Smooth muscle cell (in vitro differentiated cells): Measurements from ENCODE around the gene GLDN. TPM values are rescaled to one million over a fixed set of nuclear protein-coding genes. Genes with fewer than 3 reads are reported as not detected.

Source experiments
- DNase-seq: peaks from one replicate; lab custom pipeline; 2025; ENCODE audit not compliant: unreplicated experiment; lab: John Stamatoyannopoulos, UW
- H2AFZ ChIP-seq: fragments of 200-600 bp; sonication (generic); 2 replicates; pipeline ENCODE4 v1.6.0; 2016; ENCODE audit warnings: antibody characterized with exemption, low read depth, mild to moderate bottlenecking
- H3F3A ChIP-seq: fragments of 200-600 bp; sonication (generic); 2 replicates; pipeline ENCODE4 v1.6.0; 2017; ENCODE audit warnings: antibody characterized with exemption, low read depth
- H3K27ac ChIP-seq: fragments of 200-600 bp; sonication (generic); 2 replicates; pipeline ENCODE4 v1.5.1; 2016; ENCODE audit warnings: low read depth, mild to moderate bottlenecking
- H3K27me3 ChIP-seq: fragments of 200-600 bp; sonication (generic); 2 replicates; pipeline ENCODE4 v1.6.1; 2016; ENCODE audit warnings: low read depth, mild to moderate bottlenecking
- H3K36me3 ChIP-seq: fragments of 200-600 bp; sonication (generic); 2 replicates; pipeline ENCODE4 v1.5.1; 2016; ENCODE audit warnings: low read depth
- H3K4me1 ChIP-seq: fragments of 200-600 bp; sonication (generic); 2 replicates; pipeline ENCODE4 v1.5.1; 2016; ENCODE audit warnings: low read depth
- H3K4me2 ChIP-seq: fragments of 200-600 bp; sonication (generic); 2 replicates; pipeline ENCODE4 v1.6.0; 2016; ENCODE audit warnings: mild to moderate bottlenecking
- H3K4me3 ChIP-seq: fragments of 200-600 bp; sonication (generic); 2 replicates; pipeline ENCODE4 v1.5.1; 2016; ENCODE audit warnings: mild to moderate bottlenecking
- H3K79me2 ChIP-seq: fragments of 200-600 bp; sonication (generic); 2 replicates; pipeline ENCODE4 v1.6.0; 2016; ENCODE audit warnings: low read depth, mild to moderate bottlenecking
- H3K9ac ChIP-seq: fragments of 200-600 bp; sonication (generic); 2 replicates; pipeline ENCODE4 v1.6.0; 2016; ENCODE audit warnings: low read depth
- H3K9me3 ChIP-seq: fragments of 200-600 bp; sonication (generic); replicated peaks from 2 replicates; pipeline ENCODE4 v1.5.1; 2016; ENCODE audit warnings: low read depth
- H4K20me1 ChIP-seq: fragments of 200-600 bp; sonication (generic); 2 replicates; pipeline ENCODE4 v1.6.0; 2016; ENCODE audit warnings: low read depth
- WGBS: methylation state at CpG from one replicate; pipeline ENCODE4 v1.1.7; 2016; ENCODE audit warnings: low lambda C conversion rate; 5-methylcytosine and 5-hydroxymethylcytosine counted together
- polyA plus RNA-seq: library from polyadenylated mRNA; unstranded; fragments of >200 nt; fragmentation: Nextera tagmentation; extraction: Ambion mirVana; gene quantifications from 2 replicates; pipeline ENCODE4 v1.2.1, GENCODE V29; 2016
- total RNA-seq: library from RNA; depleted of rRNA; stranded (reverse); fragments of >200 nt; gene quantifications from 2 replicates; pipeline ENCODE4 v1.2.3, GENCODE V29; 2014
- TF ChIP-seq, protein P1 (sequence below): fragments of 200-600 bp; sonication (generic); IDR thresholded peaks from 2 replicates; pipeline ENCODE4 v1.5.1; 2017; ENCODE audit warnings: borderline replicate concordance, mild to moderate bottlenecking, antibody characterized with exemption; ENCODE audit not compliant: insufficient read depth, poor library complexity, severe bottlenecking

GLDN gene
- total and polyA plus RNA-seq, 2 experiments from 2014 or later, result 0.18 to 0.81 TPM

DNA sequence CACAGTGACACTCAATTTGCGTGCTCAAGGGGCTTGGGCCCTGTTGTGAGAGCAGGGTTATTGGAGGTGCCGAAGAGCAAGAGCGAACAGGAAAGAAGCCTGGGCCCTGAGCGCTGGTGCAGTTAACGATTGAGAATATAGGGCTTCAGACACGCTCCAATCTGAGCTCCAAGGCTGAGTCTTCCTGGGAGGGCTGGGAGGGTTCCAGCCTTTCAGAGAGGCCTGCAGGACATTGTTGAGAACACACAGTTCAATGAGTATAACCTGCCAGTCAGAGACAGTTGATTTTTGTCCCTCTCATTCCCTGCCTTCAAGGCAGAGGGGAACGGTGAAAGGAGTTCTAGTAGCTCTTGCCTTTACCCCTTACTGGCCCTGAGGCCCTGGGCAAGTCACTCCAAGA, 47.3 kb downstream of the GLDN start:
- H4K20me1 ChIP-seq, result no peaks in the 10 kb centered on the region
- H3K27ac ChIP-seq, result no peak overlapping the region
- WGBS, result 99% methylated on average over 7 of the region's 7 CpGs
- no peaks in the 10 kb centered on the region for H3F3A ChIP-seq
- no peak overlapping the region for H3K4me3 ChIP-seq
- H3K27me3 ChIP-seq, result no peaks in the 10 kb centered on the region
- H3K4me1 ChIP-seq, result peaks cover 5% of the 10 kb centered on the region
- TF ChIP-seq, protein P1, sequence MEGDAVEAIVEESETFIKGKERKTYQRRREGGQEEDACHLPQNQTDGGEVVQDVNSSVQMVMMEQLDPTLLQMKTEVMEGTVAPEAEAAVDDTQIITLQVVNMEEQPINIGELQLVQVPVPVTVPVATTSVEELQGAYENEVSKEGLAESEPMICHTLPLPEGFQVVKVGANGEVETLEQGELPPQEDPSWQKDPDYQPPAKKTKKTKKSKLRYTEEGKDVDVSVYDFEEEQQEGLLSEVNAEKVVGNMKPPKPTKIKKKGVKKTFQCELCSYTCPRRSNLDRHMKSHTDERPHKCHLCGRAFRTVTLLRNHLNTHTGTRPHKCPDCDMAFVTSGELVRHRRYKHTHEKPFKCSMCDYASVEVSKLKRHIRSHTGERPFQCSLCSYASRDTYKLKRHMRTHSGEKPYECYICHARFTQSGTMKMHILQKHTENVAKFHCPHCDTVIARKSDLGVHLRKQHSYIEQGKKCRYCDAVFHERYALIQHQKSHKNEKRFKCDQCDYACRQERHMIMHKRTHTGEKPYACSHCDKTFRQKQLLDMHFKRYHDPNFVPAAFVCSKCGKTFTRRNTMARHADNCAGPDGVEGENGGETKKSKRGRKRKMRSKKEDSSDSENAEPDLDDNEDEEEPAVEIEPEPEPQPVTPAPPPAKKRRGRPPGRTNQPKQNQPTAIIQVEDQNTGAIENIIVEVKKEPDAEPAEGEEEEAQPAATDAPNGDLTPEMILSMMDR, result no peak
- H3K9ac ChIP-seq, result no peak overlapping the region
- no peak overlapping the region for H2AFZ ChIP-seq
- H3K9me3 ChIP-seq, result no peaks in the 10 kb centered on the region
- H3K79me2 ChIP-seq, result no peaks in the 10 kb centered on the region
- DNase-seq, result no peak
- no peaks in the 10 kb centered on the region for H3K36me3 ChIP-seq
- no peak overlapping the region for H3K4me2 ChIP-seq

DNA sequence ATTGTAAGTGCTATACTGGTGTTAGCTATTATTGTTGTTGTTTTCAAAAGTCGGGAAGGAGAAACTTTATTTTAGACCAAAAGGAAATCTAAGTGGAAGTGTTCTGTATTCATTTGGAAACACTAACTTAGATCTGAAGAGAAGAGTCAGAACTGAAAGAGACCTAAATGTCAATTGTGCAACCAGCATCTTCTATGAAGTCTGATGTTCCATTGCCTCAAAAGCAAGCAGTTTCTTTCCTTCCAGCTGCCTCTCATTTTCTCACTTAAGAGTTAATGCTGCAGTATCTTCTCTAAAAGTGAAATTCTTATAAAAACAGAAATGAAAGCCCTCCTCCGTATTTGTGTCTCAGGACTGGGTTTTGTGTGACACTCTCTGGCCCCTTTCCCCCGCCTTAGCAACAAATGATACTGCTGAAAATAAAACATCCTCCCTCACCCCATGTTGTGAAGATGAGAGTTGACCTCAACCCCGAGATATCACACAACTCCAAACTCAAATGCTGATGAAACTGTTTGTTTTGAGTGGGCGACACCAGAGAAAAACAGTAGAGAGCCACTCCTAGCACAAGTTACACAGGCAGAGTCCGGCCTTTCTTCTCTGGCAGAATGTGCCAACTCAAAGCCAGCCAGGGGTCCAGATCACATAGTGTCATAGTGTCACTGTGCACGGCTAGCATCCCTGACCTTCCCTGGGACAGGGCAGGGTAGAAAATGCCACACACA, 48.9 kb downstream of the GLDN start:
- H3K36me3 ChIP-seq, result no peaks in the 10 kb centered on the region
- H3K9ac ChIP-seq, result no peak overlapping the region
- H3F3A ChIP-seq, result no peaks in the 10 kb centered on the region
- peaks cover 5% of the 10 kb centered on the region for H3K4me1 ChIP-seq
- no peak overlapping the region for H3K27ac ChIP-seq
- H3K4me2 ChIP-seq, result no peak overlapping the region
- no peaks in the 10 kb centered on the region for H3K9me3 ChIP-seq
- 73% methylated on average over 7 of the region's 7 CpGs for WGBS
- DNase-seq, result no peak
- H4K20me1 ChIP-seq, result no peaks in the 10 kb centered on the region
- TF ChIP-seq, protein P1, result no peak
- H3K79me2 ChIP-seq, result no peaks in the 10 kb centered on the region
- no peaks in the 10 kb centered on the region for H3K27me3 ChIP-seq
- H2AFZ ChIP-seq, result no peak overlapping the region
- H3K4me3 ChIP-seq, result no peak overlapping the region

DNA sequence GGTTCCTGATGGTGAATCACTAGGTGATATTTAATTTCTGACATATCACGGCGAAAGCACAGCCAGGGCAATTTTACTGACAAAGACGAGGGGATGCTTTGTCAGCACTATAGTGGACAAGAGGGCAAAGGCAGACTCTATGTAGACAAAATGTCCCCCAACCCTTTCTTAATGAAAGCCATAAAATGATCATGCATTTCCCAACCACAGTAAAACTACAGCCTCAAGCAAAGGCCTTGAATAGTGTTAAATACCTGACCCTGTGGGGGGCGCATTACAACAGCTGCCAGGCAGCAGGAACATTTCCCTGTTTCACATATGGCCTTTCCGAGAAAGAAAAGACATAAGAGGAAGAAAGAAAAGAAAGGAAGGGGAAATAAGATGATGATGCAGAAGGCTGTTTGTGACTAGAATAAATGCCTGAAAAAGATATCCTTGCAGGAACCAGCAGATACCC, 49.5 kb downstream of the GLDN start:
- no peak overlapping the region for H3K4me2 ChIP-seq
- no peak overlapping the region for H3K27ac ChIP-seq
- no peaks in the 10 kb centered on the region for H3K27me3 ChIP-seq
- peaks cover 5% of the 10 kb centered on the region for H3K4me1 ChIP-seq
- no peaks in the 10 kb centered on the region for H3K36me3 ChIP-seq
- no peaks in the 10 kb centered on the region for H3K79me2 ChIP-seq
- H3K9me3 ChIP-seq, result no peaks in the 10 kb centered on the region
- H3K4me3 ChIP-seq, result no peak overlapping the region
- H3F3A ChIP-seq, result no peaks in the 10 kb centered on the region
- no peaks in the 10 kb centered on the region for H4K20me1 ChIP-seq
- TF ChIP-seq, protein P1, result no peak
- no peak overlapping the region for H2AFZ ChIP-seq
- WGBS, result 80% methylated on average over 5 of the region's 5 CpGs
- DNase-seq, result no peak
- H3K9ac ChIP-seq, result no peak overlapping the region

DNA sequence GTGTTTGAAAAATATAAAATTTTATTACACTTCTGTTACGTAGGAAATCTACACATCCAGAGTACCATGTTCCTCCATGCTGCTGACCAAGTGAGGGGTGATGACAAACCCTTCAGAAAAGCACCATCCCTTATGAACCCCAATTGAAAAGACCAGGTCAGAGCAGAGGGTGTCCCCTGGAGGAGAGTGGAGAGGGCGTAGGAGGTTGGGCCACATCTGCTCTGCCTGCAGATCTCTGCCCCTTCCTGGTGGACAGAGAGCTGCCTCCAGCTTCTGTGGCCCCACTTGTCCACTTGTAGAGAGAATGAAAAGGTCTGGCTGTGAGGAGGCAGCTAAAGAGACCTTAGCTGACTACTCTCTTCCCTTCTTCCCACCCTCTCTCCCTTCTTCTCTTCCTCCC, 55.5 kb downstream of the GLDN start:
- Histone ChIP-seq H3K4me2 (no peak overlapping the region), H3K9ac (no peak overlapping the region), H3K27ac (no peak overlapping the region), H3K4me3 (no peak overlapping the region), H3K27me3 (no peaks in the 10 kb centered on the region), H3F3A (no peaks in the 10 kb centered on the region), H3K36me3 (no peaks in the 10 kb centered on the region), H2AFZ (no peak overlapping the region), H3K79me2 (no peaks in the 10 kb centered on the region), H3K9me3 (no peaks in the 10 kb centered on the region), H3K4me1 (no peaks in the 10 kb centered on the region), H4K20me1 (no peaks in the 10 kb centered on the region)
- no peak for DNase-seq
- TF ChIP-seq, protein P1, result no peak
- WGBS, result 94% methylated on average over 2 of the region's 2 CpGs
